Measurements from ENCODE around the gene MTREX.
A peak's percentile ranks its signal among the peaks of the same experiment; 100 is the strongest.
"Not testable (repeated sequence)": the region's sequence is repeated elsewhere in the genome, so short reads cannot be mapped to it uniquely, and the experiment has no call there.

The MTREX gene

DNA sequence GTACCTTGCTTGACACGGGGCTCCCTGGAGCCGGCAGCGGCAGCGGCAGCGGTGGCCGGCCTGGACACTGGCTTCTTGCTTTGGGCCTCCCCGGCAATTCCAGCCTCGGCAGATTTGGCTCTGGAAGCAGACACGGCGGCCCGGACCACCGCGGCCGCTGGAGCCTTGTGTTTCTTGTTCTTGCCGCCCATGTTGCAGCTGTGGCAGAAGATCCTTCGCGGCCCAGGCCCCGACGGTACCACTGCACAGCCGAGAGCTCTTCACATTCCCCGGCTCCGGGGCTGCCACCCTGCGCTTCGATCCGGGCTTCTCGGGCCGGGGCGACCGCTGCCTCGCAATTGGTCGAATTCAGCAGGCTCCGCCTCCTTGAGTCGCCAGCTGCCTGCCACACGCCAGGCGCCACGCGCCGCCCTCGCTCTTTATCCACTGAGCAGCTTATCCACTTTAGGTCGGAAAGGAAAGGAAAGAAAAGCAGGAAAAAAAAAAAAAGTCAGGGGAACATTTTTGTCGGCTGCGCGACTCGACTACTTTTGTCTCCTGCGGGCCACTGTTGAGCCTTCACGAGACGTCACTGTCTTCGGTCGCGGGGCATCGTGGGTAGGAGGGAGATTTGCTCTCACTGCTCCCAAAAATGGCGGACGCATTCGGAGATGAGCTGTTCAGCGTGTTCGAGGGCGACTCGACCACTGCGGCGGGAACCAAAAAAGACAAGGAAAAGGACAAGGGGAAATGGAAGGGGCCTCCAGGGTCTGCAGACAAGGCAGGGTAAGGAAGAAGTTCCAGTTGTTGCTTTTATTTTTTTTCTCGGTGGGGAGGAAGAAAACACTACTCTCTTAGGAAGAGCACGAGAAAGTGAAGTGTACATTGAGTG is at the start of gene MTREX, which contains the start of gene DHX29:
MTREX (plus strand) TSS at position 607 of the 871 bp plus-strand sequence; CDS start at position 632, 25 bp downstream.
DHX29 (minus strand) TSS at position 312 of the 871 bp plus-strand sequence; CDS start at position 191, 121 bp downstream.
- DNase-seq (ENCODE audit: low read depth in 2 of 2), result peak; percentile 73 to 80

DNA sequence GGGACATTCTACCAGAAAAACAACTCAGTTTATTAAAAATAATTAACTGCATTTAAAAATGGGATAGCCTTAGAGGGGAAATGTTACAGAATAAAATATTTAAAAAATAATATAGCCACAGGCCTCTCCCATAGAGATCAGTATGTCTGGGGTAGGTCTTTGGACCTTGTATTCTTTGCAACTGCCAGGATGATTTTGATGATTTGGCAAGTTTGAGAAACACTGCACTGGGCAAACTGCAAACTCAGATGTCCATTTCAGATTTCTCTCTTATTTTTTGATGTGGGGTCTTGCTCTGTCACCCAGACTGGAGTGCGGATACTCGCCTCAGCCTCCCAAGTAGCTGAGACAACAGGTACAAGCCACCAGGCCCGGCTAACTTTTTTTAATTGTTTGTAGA is 49.5 kb upstream of the MTREX start:
- DNase-seq (ENCODE audit: low read depth in 2 of 2), result no peak

DNA sequence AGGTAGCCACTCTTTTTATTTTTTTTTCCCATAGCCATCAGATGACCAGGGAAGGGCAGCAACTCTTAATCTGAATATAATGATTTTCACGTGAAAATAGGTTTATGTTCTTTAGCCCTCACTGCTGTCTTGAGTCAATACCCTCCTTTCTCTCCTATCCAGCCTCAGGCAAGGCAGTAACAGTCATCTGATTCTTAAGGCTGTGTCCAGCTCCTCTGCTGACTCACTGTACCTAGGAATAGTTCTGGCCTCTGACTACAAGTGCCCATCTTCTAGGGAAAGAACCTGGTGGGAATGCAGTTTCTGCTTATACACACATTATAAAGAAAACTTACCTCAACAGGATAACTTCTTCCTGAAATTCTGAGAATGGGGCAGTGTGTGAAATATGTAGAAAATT is 31.0 kb upstream of the MTREX start:
- no peak for DNase-seq (ENCODE audit: low read depth in 2 of 2)

DNA sequence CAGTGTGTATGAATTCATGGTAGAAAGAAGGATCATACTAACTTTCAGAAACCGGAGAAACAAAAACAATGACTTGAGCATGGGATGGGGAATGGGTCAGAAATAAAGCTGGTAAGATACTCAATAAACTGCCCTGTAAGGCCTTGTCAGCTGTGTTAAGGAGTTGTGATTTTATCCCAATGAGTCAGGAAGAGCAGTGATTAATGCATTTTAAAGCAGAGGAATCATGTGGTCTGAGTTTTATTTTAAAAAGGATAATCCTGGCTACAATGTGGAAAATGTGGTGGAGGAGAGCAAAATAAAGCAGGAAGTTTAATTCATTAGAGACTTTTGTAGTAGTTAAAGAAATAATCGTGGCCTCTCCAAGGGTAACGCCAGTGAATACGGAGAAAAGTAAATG is 29.0 kb upstream of the MTREX start:
- DNase-seq (ENCODE audit: low read depth in 2 of 2), result no peak

DNA sequence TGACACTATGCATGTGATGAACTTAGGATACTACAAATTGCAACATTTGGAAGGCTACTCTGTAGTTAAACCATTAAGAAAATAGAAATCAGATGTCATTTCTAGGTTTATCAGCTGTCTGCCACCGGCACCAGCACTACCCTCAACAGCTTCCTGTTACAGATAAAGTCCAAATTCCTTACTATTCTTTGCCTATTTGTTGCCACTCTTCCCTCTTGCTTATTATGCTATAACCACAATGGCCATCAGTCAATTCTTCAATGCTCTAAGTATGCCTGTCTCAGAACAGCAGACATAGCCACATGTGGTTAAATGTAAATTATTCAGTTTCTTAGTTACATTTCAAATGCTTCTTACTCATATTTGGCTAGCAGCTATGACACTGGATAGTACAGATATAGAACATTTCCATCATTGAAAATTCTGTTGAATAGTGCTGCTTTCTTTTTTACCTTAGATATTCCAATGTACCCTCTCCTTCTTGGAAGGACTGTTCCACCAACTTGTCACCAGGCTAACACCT is 21.3 kb upstream of the MTREX start:
- DNase-seq (ENCODE audit: low read depth in 2 of 2), result no peak

DNA sequence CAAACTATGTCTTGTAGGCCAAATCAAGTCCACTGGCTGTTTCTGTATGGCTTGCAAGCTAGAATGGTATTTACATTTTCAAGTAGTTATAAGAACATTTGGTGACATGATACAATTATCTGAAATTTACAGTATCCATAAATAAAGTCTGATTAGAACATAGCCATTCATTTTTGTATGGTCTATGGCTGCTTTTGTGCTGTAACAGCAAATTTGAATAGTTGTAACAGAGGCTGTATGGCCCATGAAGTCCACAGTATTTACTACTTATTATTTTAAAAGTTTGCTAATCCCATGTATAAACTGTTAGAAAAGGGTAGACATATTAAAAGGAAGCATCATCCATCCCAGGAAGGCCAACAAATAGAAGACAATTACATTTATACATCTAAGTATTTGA is 18.0 kb upstream of the MTREX start:
- no peak for DNase-seq (ENCODE audit: low read depth in 2 of 2)

DNA sequence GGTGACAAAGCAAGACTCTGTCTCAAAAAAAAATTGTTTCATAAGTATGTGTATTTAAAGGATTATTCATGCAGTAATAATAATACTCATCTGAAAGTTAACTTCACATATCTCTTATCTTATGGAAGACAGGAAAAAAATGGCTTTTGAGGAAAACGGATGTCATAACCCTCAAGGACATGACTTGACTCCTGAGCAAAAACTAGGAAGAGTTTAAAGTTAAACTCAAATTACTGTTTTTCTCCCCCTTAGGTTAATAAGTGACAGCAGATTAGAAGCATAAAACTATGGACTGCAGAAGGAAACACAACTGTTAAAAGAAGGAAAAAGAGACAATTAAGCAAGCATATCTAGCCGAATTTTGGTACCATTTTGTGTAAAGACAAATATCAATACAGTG is 16.8 kb upstream of the MTREX start:
- no peak for DNase-seq (ENCODE audit: low read depth in 2 of 2)

DNA sequence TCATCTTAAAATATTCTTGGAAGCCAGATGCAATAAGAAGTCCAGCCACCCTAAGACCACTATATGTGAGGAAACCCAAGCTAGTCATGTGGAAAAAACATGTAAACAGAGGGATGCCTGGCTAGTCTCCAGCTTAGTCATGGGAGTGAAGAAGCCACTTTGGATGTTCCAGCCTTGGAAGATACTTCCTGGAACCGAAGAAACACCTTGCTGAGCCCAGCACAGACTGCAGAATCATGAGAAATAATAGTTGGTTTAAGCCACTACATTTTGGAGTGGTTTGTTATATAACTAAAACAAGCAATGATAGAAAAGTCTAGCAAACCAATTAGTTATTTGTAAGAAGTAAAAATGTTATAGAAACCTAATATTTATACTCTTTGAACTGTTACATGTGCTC is 12.9 kb upstream of the MTREX start:
- DNase-seq (ENCODE audit: low read depth in 2 of 2), result no peak

DNA sequence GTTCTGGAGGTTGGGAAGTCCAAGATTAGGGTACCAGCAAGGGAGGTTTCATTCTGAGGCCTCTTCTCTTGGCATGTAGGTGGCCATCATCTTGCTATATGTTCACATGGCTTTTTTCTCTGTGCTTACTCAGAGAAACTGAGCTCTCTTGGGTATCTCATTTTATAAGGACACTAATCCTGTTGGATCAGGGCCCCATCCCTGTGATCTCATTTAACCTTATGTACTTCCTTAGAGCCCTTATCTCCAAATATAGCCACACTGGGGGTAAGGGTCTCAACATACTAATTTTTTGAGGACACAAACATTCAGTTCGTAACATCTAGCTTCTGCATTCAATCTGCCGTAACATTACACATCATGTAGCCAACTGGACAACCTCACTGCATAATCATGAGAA is 6.9 kb upstream of the MTREX start:
- DNase-seq (ENCODE audit: low read depth in 2 of 2), result no peak

DNA sequence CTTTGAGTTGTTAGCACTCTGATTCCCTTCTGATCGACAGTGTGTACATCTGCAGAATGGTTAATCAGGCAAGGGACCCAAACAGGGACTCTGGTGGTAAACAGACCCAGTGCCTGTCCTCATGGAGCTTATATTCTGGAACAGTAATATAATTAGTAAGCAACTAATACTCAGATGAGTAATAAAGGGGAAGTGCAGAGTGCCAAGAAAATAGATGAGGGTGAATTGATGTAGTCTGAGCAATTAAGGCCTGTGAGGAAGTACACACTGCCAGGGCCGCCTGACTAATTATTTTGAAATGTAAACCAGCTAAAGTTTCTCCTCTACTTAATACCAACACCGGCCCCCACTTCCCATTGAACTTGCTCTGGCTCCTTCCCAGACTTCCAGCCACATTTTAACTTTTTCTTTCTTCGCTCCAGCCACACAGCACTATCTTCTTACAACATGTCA is 4.5 kb upstream of the MTREX start:
- no peak for DNase-seq (ENCODE audit: low read depth in 2 of 2)

DNA sequence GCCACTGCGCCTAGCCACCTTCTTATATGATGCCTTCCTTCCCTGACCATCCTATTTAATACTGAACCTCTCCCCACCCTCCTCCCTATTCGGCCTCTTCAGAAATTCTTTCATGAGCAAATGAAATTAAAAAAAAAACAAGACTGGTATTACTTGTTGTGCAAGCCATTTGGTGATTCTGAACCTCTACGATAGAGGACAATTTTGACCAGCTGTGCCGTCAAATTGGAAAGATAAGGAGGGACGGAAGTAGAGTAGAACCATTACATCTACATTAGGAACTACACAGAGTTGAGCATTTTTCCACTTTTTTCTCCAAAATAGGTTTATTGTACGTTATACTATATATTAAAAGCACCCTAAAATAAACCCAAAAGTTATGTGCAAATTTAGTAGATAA is 3.2 kb upstream of the MTREX start:
- DNase-seq (ENCODE audit: low read depth in 2 of 2), result no peak

DNA sequence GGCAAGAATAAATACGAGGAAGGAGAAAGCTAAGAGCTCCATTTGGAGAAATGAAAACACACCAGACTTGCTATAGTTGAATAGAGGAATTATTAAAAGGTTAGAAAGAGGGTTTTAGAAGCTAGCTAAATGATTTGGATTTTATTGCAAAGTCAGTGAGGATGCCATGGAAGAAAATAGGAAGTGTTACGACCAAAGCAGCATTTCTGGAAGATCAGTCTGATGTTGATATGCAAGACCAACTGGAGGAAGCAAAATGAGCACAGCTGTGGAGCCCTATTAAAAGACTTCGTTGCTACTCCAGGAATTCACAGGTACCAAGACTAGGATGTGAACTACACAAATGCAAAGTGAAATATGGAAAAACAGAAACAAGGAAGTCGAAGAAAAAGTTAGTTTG is 2.4 kb upstream of the MTREX start:
- no peak for DNase-seq (ENCODE audit: low read depth in 2 of 2)

DNA sequence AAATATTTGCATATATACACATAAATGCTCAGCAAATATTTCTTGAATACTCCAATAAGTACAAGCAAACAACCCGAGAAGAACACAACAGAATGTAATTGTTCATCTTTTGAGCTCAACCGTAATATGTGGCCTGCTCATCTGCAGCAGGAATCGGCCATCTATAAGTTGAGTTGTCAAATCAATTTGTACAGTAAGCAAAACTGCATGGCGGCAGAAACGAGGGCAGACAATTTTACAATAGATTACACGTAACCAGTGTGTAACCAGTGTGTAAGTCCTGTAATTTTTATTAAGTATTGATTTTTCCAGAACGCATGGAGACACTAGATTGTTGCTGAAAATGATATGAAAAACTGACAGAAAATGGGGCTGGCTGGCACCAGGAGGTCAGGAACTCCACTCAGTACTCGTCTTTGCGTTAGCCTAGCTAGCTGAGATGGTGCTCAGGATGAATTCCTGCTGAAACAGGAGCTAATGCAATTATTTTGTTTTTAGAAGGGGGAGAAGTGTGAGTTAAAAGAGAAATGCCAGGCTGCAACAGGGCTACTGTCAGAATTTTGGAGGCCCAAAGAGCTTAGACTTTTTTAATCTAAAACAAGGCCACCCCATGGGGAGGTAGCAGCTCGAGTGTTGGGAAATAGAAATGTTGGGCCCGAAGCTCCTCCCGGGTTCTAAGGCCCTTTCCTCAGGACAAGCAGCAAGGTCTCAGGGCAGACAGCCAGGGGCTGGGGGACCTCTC is 977 bp upstream of the MTREX start:
- no peak for DNase-seq (ENCODE audit: low read depth in 2 of 2)

DNA sequence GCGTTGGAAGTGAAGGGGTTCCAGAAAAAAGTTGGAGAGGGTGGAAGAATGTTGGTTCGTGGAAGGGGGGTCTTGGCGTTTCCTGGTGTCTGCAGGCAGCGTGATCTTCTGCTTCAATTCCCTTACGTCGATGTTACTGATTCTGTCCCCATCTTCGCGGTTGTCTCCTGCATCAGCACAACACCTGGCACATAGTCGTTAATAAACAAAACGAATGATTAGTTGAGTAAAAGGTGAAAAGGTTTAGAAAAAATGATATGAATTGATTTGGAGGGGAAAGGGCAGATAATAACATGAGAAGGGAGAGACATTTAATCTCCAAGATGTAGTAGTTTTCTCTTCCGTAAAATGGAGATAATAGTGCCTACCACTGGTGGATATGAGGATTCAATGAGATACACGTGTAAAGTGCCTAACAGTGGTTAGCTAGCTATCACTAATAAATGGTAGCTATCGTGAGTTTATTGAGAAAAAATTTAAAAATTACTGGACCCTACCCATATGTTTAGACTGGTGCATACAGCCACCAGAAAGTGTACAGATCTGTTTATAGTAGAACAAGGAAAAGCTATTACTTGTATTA is 556 bp downstream of the MTREX start:
- no peak for DNase-seq (ENCODE audit: low read depth in 2 of 2)

DNA sequence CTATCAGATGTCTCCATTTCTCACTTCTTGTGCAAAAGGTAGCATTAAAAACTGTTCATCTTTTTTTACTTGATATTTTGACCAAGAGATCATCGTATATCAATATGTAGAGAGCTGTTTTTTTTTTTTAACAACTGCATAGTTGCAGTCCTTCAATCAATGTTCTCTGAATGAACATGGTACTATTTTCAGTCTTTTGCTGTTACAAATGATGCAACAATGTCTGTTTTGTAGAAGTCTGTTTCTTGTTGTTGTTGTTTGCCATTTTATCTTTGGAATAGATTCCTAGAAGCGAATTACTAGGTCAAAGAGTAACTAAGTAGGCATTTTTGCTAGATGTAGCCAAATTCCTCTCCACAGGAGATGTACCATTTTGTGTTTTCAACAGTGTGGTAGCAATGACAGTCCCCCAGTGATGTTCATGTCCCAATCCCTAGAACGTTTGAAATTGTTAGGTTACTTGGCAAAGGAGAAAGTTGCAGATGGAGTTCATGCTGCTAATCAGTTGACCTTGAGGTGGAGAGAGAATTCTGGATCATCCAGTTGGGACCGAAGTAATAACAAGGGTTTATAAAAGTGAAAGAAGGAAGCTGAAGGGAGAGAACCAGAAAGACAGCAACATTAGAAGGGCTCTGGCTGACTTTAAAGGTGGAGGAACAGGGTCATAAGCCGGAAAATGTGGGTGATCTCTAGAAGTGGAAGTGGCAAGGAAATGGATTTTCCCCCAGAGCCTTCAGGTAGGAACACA is 6.3 kb downstream of the MTREX start:
- no peak for DNase-seq (ENCODE audit: low read depth in 2 of 2)

DNA sequence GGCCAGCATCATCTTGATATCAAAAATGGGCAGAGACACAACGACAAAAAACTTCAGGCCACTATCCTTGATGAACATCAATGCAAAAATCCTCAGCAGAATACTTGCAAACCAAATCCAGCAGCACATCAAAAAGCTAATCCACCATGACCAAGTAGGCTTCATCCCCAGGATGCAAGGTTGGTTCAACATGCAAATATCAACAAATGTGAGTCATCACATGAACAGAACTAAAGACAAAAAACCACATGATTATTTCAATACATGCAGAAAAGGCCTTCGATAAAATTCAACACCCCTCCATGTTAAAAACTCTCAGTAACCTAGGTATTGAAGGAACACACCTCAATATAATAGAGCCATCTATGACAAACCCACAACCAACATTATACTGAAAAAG is 8.5 kb downstream of the MTREX start:
- DNase-seq (ENCODE audit: low read depth in 2 of 2), result no peak

DNA sequence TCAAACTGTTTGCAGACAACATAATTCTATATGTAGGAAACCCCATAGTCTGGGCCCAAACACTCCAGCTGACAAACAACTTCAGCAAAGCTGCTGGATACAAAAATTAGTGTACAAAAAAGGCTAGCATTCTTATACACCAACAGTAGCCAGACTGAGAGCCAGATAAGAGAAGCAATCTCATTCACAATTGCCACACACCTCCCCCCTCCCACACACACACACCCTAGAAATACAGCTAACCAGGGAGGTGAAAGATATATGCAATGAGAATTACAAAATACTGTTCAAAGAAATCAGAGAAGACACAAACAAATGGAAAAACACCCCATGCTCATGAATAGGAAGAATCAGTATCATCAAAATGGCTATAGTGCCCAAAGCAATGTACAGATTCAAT is 9.0 kb downstream of the MTREX start:
- DNase-seq (ENCODE audit: low read depth in 2 of 2), result no peak

DNA sequence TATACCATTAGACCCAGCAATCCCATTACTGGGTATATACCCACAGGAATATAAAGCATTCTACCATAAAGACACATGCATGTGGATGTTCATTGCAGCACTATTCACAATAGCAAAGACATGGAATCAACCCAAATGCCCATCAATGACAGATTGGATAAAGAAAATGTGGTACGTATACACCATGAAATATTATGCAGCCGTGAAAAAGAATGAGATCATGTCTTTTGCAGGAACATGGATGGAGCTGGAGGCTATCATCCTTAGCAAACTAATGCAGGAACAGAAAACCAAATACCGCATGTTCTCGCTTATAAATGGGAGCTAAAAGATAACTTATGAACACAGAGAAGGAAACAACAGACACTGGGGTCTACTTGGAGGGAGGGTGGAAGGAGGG is 10.4 kb downstream of the MTREX start:
- not testable (repeated sequence) for DNase-seq (ENCODE audit: low read depth in 2 of 2)

DNA sequence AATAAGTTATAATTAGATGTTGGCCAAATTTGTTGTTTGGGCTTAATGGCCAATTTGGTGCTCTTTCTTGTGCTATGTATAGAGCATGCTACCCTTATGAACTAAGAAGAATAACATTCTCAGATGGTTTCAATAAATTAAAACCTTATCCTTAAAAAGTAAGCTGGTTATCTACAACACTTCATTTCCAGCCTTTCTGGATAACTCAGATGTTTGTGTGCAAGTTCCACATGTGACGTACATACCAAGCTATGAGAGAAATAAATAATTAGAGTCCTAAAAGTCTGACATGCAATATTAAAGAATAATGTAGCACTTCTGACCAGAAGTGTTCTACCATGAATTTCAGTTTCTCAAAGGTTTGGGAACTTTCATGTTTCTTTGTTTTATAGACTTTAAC is 11.7 kb downstream of the MTREX start:
- no peak for DNase-seq (ENCODE audit: low read depth in 2 of 2)

DNA sequence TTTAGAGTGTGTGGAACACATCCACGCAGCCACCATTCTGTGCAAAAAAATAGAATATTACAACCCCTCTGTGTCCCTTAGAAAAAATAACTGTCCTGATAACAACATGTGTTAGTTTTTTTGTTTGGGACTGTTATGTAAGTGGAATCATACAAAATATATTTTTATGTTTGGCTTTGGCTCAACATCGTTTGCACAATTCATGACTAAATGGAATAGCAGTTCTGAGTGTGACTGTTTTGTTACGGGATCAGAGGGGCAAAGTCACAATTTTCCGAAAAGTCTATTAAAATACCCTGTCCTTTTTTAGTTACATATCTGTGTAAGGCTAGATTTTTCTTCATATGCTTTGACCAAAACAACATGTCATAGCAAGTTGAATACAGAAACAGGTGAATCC is 12.8 kb downstream of the MTREX start:
- DNase-seq (ENCODE audit: low read depth in 2 of 2), result no peak

DNA sequence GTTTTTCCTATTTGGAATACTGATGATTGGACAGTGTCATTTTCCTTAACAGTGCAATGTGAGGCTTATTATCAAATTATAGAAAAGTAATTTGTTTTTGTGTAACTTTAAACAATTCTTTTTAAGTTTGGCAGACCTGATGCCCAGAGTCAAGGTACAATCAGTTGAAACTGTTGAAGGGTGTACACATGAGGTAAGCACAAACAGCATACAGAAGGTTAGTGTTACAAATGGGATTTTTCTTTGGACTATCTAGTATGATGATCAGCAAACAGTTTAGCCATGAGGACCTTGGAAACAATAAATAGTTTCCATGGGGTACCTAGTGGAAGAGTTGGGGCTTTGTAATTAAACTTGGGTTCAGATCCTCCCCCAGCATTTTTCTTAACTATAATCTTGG is 16.2 kb downstream of the MTREX start:
- no peak for DNase-seq (ENCODE audit: low read depth in 2 of 2)

Data from activated CD4-positive, alpha-beta T cell treated with anti-CD3 and anti-CD28 coated beads for 24 hours (primary cell).